Osteocyte (in vitro differentiated cells): ENCODE measurements around the gene PDXK. TPM values are rescaled to one million over a fixed set of nuclear protein-coding genes. Genes with fewer than 3 reads are reported as not detected.

Experiments used
- DNase-seq: peaks from one replicate; pipeline ENCODE4 v3.0.0; 2021; ENCODE audit warnings: mixed read lengths; ENCODE audit not compliant: unreplicated experiment; ENCODE audit errors: extremely low spot score
- H3K27ac Mint-ChIP-seq: one replicate; pipeline ENCODE4 v1.8.0; 2021; ENCODE audit warnings: mild to moderate bottlenecking, mixed read lengths; ENCODE audit not compliant: unreplicated experiment
- H3K27me3 Mint-ChIP-seq: one replicate; pipeline ENCODE4 v1.8.0; 2021; ENCODE audit warnings: mixed read lengths; ENCODE audit not compliant: unreplicated experiment
- H3K36me3 Mint-ChIP-seq: one replicate; pipeline ENCODE4 v1.8.0; 2021; ENCODE audit warnings: mixed read lengths; ENCODE audit not compliant: unreplicated experiment
- H3K4me1 Mint-ChIP-seq: one replicate; pipeline ENCODE4 v1.8.0; 2021; ENCODE audit warnings: mixed read lengths; ENCODE audit not compliant: unreplicated experiment
- H3K4me3 Mint-ChIP-seq: one replicate; pipeline ENCODE4 v1.8.0; 2021; ENCODE audit warnings: mild to moderate bottlenecking, moderate library complexity, mixed read lengths; ENCODE audit not compliant: unreplicated experiment
- H3K9me3 Mint-ChIP-seq: one replicate; pipeline ENCODE4 v1.8.0; 2021; ENCODE audit warnings: mixed read lengths; ENCODE audit not compliant: unreplicated experiment
- CTCF ChIP-seq: fragments of 200-600 bp; sonication (generic); IDR thresholded peaks from 2 replicates; pipeline ENCODE4 v1.5.0; 2021; ENCODE audit warnings: antibody characterized with exemption, mild to moderate bottlenecking, moderate library complexity
- total RNA-seq: library from RNA; stranded (reverse); gene quantifications from 2 replicates; pipeline ENCODE4 v1.2.1, GENCODE V29; 2021

Gene PDXK
- total RNA-seq, 1 donor from 2014 or later, result 96.7 TPM

GRCh38 chr21:43736224-43736883 is 17.4 kb downstream of the PDXK start:
- H3K4me1 Mint-ChIP-seq, result peaks cover 22% of the 10 kb centered on the region
- DNase-seq, result no peak
- H3K27me3 Mint-ChIP-seq, result no peaks in the 10 kb centered on the region
- no peak overlapping the region for H3K4me3 Mint-ChIP-seq
- H3K27ac Mint-ChIP-seq, result no peak overlapping the region
- peaks cover 6% of the 10 kb centered on the region for H3K36me3 Mint-ChIP-seq
- no peak for TF ChIP-seq CTCF
- no peaks in the 10 kb centered on the region for H3K9me3 Mint-ChIP-seq

GRCh38 chr21:43737158-43737950 is 18.4 kb downstream of the PDXK start:
- H3K9me3 Mint-ChIP-seq, result no peaks in the 10 kb centered on the region
- peaks cover 18% of the 10 kb centered on the region for H3K4me1 Mint-ChIP-seq
- no peak overlapping the region for H3K27ac Mint-ChIP-seq
- H3K36me3 Mint-ChIP-seq, result peaks cover 6% of the 10 kb centered on the region
- no peak for DNase-seq
- TF ChIP-seq CTCF, result no peak
- H3K27me3 Mint-ChIP-seq, result no peaks in the 10 kb centered on the region
- H3K4me3 Mint-ChIP-seq, result no peak overlapping the region

DNA sequence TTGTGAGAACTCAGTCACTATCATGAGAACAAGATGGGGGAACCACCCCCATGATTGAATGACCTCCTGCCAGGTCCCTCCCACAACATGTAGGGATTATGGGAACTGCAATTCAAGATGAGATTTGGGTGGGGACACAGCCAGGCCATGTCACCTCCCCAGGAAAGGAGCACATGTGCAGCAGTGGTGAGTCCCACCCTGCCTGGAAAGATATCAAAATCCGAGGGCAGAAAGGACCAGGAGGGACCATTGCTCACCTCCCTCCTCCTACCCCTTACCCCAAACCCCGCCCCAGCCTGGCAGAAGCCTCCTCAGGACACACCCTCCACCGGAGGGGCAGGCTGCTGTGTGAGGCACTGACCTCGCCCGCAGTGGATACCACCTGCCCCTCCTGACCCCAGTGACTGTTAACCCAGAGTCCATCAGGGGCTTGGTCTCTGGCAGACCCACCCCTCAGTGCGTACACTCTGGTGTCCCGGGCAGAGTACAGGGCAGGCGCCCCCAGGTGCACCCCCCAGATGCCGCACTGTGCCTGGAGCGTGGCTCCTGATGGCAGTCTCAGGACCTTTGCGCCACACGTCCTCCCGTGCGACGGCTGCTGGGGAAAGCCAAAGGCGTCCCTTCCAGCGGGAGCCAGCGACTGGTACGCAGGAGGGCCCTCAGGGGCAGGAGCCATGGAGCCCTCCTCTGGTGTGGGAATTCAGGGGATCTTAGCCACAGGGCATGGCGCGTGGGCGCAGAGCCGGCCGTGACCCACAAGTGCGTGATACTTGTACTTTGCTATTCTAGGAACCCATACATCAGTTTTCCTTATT is 20.9 kb downstream of the PDXK start:
- Mint-ChIP-seq H3K4me3 (no peak overlapping the region), H3K36me3 (peaks cover 9% of the 10 kb centered on the region), H3K4me1 (peaks cover 8% of the 10 kb centered on the region), H3K27me3 (no peaks in the 10 kb centered on the region), H3K9me3 (no peaks in the 10 kb centered on the region), H3K27ac (no peak overlapping the region)
- DNase-seq, result no peak
- TF ChIP-seq CTCF, result no peak

- Mint-ChIP-seq H3K27me3 (no peaks in the 10 kb centered on the region), H3K4me1 (peaks cover 6% of the 10 kb centered on the region), H3K4me3 (no peak overlapping the region), H3K36me3 (peaks cover 13% of the 10 kb centered on the region), H3K9me3 (no peaks in the 10 kb centered on the region), H3K27ac (peak overlapping the region; percentile 39)
- TF ChIP-seq CTCF, result no peak
- no peak for DNase-seq
Measured at GRCh38 chr21:43740497-43741156, 21.7 kb downstream of the PDXK start.
